ENCODE data around the gene PDE3A. TPM values are rescaled to one million over a fixed set of nuclear protein-coding genes. Genes with fewer than 3 reads are reported as not detected.
A peak's percentile ranks its signal among the peaks of the same experiment; 100 is the strongest.

The PDE3A gene
- total and polyA plus RNA-seq, 10 of the 15 experiments (the other 5 are each of a cell fraction or from before 2014, with no cell fraction given): 0.01 to 2.6 (median 1.5) TPM

GRCh38 chr12:20646239-20646827 is 278.0 kb downstream of the PDE3A start:
- Histone ChIP-seq H3K4me3 (no peak overlapping the region), H3K4me2 (ENCODE audit: control insufficient read depth, insufficient read depth) (no peak overlapping the region), H3K9ac (ENCODE audit: control insufficient read depth, insufficient read depth, low read length) (no peak overlapping the region), H3K9me3 (replicated peaks; ENCODE audit: control insufficient read depth, insufficient read depth, low read length) (no peaks in the 10 kb centered on the region), H3K27me3 (replicated peaks in 1 of 2; ENCODE audit: control insufficient read depth in 2 of 2, insufficient read depth in 2 of 2, low read length in 1 of 2) (no peaks in the 10 kb centered on the region), H3K36me3 (ENCODE audit: control insufficient read depth in 2 of 2, insufficient read depth in 2 of 2, low read length in 1 of 2) (no peaks in the 10 kb centered on the region), H2AFZ (ENCODE audit: control insufficient read depth, low read depth, low read length) (no peak overlapping the region), H3K79me2 (ENCODE audit: control insufficient read depth, insufficient read depth, low read length) (no peaks in the 10 kb centered on the region), H4K20me1 (ENCODE audit: control insufficient read depth, insufficient read depth) (no peaks in the 10 kb centered on the region), H3K27ac (ENCODE audit: control insufficient read depth, insufficient read depth) (no peak overlapping the region), H3K4me1 (ENCODE audit: control insufficient read depth, insufficient read depth, low read length) (no peaks in the 10 kb centered on the region)
- SMC1A ChIA-PET (ENCODE audit: uncharacterized antibody, unreplicated experiment): no interaction called here
- DNase-seq (ENCODE audit: low read depth, low spot score): no peak
- CTCF ChIA-PET: interaction anchor here (1.0 kb wide), 1 partner anchor 69 kb away, joined by 3 read pairs; no protein-coding TSS in a partner anchor
- in situ Hi-C loops (cut with MboI): loop anchor here (10.0 kb wide), 1 partner anchor 518 kb away; no protein-coding TSS in a partner anchor
- TF ChIP-seq CTCF (IDR thresholded peaks at IDR 0.05 in 2 of 3, conservative IDR thresholded peaks at IDR 0.05 in 1 of 3; ENCODE audit: control insufficient read depth in 2 of 3, extremely low read depth in 1 of 3, insufficient read depth in 1 of 3, low read depth in 3 of 3, low read length in 3 of 3): peak; percentile 30 to 54 (median 42); a peak in 4 of 6 replicates
- TF ChIP-seq IKZF1 (conservative IDR thresholded peaks at IDR 0.05): no peak
- TF ChIP-seq SKIL (IDR thresholded peaks at IDR 0.05; ENCODE audit: low read depth, poor library complexity, severe bottlenecking): no peak
- peak; percentile 54; the same call in 1 of the 2 replicates for TF ChIP-seq SMC3 (IDR thresholded peaks at IDR 0.05; ENCODE audit: borderline replicate concordance, low read length)
- TF ChIP-seq PAX8 (IDR thresholded peaks at IDR 0.05): no peak
- TF ChIP-seq RAD21 (IDR thresholded peaks at IDR 0.05; ENCODE audit: insufficient read depth, low read depth, low read length): peak; percentile 56
- TF ChIP-seq ZSCAN29 (IDR thresholded peaks at IDR 0.05): no peak
- intact Hi-C loops (cut with micrococcal nuclease; ENCODE audit: unreplicated experiment): loop anchor here (1.0 to 10.0 kb wide), 4 partner anchors 151 to 524 kb away; no protein-coding TSS in a partner anchor
- RAD21 ChIA-PET (ENCODE audit: unreplicated experiment): no interaction called here
- ATAC-seq: peak; percentile 64
- POLR2A ChIA-PET: no interaction called here
- no TSS peak for BruUV-seq (replicated peaks)
- peak; percentile 78 for FAIRE-seq
- 5% methylated on average over 3 of the region's 3 CpGs for WGBS (ENCODE audit: insufficient coverage, insufficient replicate concordance, low lambda C conversion rate, missing lambda C conversion rate)
